HG02571 (cell line): ENCODE data around the gene RPL13.
"Not testable (repeated sequence)": the region's sequence is repeated elsewhere in the genome, so short reads cannot be mapped to it uniquely, and the experiment has no call there.

Experiments
- ATAC-seq: cut with Tn5 transposase; IDR thresholded peaks from one replicate; pipeline ENCODE4 v1.9.1; 2021; ENCODE audit warnings: mild to moderate bottlenecking, moderate library complexity; ENCODE audit not compliant: unreplicated experiment

The RPL13 gene

DNA sequence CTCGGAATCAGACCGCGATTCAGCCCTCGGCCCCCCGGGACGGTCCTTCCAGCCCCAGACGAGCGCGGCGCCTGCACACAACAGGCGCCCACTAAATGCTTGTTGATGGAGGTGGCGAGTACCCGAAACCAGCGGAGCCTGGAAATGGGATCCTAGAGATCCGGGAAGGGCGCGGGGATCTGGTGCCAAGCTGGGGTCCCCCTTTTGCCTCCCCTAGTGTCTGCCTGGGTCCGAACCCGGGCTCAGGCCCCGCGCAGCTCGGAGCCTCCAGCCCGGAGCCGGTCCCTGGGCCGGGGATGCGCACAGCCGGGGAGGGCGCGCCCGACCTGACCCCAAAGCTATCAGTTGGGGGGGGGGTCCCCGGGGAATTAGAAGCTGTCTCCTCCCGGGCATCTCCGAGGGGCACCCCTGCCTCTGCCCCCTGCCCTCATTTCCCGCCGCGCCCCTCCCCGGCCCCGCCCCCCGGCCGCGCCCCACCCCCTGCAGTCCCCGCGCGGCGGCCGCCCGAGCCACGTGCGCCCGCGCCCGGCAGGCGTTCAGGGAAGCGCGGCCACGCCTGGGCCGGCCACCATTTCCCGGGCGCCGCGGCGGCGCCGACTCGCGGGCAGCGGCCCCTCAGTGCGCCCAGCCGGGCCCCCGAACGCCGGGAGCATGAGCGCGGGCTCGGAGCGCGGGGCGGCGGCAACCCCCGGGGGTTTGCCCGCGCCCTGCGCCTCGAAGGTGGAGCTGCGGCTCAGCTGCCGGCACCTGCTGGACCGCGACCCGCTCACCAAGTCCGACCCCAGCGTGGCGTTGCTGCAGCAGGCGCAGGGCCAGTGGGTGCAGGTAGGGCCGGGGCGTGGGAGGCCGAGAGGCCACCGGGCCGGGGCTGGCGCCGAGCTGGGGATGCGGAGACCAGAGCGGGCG lies 15.0 kb downstream of the RPL13 start, which contains the start of gene CPNE7:
Gene CPNE7 (plus strand): TSS at position 512 of the 906 bp plus-strand sequence. CDS start 140 bp downstream, at position 652.
- no peak for ATAC-seq

DNA sequence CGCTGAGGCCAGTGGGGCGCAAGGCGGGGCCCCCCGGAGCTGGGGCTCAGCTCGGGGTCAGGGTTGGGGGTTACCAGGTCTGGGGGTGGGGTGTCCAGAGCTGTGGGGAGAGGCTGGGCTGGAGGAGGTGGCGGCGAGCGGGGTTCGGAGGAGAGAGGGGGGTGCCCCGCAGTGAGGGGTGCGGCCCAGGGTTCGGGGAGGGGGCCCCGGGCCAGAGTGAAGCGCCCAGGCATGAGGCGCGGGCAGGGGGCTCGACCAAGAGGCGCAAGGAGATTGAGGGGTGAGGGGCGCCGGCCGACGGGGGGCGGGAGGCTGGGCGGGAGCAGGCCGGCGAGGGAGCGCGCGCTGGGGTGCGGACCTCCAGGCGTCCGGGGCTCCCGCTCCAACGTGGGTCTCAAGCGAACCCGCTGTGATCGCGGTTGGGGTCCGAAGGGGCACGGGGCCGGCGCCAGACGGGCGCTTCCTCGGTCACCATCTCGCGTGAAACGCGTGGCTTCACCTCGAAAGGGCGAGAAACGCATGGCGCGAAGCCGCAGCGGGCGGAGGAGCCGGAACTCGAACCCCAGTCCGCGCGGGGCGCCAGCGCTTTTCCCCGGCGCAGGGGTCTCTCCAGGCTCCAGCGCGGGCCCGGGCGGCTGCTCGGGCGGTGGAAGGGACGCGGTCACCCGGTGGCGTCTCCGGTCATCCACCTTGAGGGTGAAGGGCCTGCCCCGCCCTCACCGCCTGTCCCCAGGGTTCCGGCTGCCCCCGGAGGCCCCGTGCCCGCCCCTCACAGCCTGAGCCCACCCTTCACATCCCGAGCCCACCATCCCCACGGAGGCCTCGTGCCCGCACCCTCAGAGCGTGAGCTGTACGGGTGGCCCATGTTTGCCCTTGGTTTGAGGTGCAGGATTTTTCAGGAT lies 15.9 kb downstream of the RPL13 start:
- ATAC-seq = no peak

DNA sequence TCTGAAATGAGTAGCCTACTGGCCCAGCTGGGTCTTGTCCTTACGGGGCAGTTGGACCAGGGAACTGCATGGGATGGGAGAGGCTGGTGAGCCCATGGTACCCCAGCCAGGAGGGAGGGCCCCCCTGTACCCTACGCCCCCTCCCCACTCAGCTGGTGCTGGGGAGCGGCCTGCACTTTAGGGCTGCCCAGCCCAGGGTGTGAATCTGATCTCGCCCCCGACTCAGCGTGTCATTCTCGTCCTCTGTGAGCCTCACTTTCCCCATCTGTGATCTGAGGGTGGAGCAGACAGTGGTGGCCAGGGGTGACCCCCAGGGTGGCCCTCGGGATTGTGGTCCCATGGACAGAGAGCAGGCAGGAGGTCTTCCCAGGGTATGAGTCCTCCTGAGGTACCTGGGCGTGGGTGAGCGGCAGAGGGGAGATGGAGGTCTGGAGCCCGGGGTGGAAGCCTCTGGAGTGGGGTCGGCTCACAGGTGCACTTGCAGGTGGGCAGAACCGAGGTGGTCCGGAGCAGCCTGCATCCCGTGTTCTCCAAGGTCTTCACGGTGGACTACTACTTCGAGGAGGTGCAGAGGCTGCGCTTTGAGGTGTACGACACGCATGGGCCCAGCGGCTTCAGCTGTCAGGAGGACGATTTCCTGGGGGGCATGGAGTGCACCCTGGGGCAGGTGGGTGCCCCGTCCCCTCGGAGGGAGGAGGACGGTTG lies 16.7 kb downstream of the RPL13 start:
- no peak for ATAC-seq

DNA sequence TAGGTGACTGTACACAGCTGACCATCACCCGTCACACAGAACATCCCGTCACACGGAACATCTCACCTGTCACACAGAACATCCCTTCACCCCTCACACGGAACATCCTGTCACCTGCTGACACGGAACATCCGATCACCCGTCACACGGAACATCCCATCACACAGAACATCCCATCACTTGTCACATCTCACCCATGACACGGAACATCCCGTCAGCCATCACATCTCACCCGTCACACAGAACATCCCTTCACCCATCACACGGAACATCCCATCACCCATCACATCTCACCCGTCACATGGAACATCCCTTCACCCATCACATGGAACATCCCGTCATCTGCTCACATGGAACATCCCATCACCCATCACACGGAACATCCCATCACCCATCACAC lies 18.9 kb downstream of the RPL13 start:
- ATAC-seq = no peak

DNA sequence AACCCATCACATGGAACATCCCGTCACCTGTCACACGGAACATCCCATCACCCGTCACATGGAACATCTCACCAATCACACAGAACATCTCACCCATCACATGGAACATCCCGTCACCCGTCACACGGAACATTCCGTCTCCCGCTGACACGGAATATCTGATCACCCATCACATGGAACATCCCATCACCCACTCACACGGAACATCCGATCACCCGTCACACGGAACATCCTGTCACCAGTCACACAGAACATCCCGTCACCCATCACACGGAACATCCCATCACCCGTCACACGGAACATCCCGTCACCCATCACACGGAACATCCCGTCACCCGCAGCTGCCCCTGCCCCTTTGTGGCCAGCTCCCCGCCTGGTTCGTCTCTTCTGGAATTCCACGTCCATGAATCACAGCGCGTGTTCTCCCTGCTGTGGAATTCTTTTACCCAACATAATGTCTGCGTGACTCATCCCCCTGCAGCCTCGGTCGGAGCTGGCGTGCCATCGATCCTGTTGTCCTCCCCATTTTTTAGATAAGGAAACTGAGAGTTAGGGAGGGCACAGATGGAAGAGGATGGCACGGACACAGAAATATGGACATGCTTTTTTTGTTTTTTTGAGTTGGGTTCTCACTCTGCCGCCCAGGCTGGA lies 20.7 kb downstream of the RPL13 start:
- ATAC-seq = no peak

DNA sequence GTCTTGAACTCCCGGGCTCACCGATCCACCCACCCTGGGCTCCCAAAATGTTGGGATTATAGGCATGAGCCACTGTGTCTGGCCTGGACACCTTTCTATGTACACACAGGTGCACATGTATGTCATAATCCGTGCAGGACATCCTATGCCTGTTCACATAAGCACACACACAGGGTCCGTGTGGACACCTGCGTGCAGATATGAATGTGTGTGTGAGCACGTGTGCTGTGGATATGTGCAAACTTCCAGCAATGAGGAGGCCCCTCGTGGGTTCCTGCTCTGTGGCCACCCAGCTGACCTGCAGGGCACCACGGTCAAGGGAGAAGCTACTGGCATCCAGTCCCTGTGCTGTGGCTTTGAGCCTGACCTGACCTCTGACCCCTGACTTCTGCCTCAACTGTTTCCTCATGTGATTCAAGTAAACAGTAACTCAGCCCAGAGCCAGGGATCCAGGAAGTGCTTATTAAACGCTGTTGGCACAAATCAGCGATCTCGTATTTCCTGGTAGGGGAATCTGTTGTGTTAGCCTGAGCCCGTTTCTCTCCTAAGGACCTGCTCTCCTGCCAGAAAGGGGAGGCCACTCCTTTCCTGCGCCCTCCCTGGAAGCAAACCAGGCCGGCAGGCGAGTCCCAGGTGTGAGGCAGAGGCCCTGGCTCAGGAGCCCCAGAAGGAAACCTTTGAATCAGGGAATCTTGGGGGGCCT lies 21.5 kb downstream of the RPL13 start:
- ATAC-seq = no peak

DNA sequence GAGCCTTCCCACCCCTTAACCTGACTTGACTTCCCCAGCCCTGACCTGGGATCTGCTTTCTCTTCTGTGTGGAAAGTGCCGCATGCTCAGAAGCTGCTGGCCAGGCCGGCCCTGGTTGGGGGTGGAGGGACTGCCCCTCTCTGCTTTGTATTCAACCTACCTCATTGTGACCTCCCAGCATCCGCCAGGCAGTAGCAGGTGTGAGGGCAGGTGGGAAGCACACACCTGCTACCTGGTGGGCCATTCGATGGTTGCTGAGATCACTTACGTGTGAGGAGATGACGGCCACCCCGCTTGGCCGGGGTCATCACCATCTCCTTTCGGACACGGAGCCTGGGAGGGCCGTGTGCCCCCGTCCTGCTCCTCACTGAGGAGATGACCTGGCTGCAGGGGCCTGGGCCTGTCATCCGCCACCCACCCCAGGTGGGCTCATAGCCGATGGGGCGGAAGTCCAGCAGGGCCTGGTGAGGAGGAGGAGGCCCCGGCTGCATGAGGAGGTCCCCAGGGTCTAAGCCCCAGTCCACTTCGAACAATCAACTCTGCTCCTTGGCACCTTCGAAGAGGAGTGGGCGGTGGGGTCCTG lies 22.2 kb downstream of the RPL13 start:
- ATAC-seq = no peak

DNA sequence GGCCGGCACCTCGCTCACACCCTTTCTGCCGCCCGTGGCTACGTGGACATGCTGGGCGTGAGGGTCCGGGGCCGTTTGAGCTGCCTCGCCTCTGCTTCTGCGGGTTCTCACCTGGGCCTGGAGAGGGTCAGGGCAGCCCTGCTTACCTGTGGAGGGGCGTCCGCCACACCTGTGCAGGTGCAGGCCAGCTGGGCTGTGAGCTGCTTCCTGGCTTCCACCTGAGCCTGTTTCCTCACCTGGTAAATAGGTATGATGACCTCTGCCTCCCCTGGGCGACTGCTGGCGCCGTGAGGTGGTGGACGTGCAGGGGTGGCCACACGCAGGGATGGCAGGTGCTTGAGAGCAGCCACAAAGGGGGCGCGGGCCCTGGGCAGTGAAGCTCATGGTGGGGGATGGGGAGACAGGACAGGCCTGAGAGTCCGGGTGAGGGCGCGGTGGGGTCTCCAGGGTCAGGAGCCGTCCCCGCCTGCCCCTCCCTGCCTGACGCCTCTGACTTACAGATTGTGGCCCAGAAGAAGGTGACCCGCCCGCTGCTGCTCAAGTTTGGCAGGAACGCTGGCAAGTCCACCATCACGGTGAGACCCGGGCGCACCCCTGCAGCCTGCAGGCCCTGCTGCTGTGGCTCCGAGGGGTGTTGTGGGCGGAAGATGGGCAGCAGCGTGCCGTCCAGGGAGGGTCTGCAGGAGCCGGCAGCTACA lies 22.9 kb downstream of the RPL13 start:
- no peak for ATAC-seq

DNA sequence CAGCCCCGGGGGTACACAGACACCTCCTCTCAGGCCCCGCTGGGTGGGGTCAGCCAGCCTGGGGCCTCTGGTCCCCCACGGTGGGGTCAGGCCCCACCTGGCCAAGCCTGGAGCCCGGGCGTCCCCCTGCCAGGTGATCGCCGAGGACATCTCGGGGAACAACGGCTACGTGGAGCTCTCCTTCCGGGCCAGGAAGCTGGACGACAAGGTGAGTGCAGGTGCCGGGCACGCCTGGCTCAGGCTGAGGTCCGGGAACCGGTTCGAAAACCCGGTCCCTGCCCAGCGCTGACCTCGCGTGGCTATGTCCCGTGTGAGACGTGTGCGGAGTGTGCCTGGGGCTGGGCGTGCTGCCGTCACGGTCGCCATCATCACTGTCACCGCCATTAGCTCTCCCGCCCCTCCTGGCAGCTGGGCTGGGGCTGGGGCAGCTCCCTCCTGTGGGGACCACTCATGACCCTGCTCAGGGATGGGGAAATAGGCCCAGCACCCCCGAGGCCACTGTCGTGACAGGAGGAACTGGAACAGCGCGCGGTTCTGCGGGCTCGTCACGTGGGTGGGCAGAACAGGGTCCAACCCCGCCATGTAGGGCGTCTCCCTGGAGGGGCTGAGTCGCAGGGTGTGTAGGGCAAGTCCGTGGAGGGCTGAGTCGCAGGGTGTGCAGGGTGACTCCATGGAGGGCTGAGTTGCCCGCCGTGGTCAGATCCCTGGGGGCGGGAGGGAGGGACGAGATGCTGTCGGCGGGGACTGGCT lies 23.6 kb downstream of the RPL13 start:
- no peak for ATAC-seq

DNA sequence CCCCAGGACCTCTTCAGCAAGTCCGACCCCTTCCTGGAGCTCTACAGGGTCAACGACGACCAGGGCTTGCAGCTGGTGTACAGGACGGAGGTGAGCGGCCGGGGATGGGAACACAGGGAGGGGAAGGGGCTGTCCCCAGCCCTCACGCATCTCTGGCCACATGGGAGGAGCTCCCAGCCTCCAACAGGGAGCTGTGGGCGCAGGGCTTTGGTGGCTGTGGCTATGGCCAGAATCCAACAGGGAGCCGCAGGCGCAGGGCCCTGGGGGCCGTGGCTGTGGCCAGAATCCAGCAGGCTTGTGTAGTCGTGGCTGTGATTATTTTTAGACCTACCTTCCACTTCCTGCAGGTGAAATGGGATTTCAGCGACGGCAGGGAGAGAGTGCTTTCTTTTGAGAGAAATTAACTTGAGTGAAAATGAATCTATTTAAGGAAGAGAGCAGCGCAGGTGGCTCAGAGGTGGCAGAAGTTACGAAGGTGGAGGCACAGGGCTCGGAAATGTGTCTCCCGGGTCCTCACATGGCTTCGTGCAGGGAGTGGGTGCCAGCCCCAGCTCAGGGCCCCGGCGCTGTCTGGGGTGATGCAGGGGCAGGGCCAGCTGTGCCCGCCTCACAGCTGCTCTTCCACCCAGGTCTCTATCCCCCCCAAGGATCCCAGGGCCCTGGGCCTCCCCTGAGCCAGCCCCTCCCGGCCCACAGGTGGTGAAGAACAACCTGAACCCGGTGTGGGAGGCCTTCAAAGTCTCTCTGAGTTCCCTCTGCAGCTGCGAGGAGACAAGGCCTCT lies 24.5 kb downstream of the RPL13 start:
- ATAC-seq = no peak

DNA sequence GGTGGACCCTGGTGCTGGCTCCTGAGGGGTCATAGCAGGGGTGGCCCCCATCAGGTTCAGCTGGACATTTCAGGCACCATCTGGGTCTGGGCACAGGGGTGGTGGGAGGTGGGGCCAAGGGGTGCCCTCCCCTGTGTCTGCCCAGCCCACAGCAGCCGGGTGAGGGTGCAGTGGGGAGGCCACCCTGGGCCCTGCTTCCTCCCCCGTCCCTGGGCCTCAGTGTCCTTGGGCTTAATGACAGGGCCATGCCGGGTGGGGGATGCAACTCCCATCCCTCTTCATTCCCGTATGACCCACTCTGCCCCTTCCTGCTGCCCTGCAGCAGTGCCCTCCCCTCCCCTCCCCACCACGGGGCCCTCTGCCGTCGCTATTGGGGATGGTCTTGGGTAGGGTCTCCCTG lies 25.7 kb downstream of the RPL13 start:
- no peak for ATAC-seq

DNA sequence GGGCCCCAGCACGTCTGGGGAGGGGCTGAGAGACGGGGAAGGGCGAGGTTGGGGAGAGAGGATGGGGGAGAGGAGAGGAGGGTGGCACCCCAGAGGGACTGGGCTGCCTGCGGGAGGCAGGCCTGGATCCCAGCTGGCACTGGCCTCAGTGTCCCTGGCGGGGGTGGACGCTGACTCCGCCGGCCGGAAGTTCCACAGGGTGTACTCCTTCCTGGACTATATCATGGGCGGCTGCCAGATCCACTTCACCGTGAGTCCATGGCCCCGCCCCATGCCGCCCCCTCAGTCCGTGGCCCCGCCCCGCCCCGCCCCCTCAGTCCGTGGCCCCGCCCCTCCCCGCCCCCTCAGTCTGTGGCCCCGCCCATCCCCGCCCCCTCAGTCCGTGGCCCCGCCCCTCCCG lies 26.4 kb downstream of the RPL13 start:
- ATAC-seq = no peak

DNA sequence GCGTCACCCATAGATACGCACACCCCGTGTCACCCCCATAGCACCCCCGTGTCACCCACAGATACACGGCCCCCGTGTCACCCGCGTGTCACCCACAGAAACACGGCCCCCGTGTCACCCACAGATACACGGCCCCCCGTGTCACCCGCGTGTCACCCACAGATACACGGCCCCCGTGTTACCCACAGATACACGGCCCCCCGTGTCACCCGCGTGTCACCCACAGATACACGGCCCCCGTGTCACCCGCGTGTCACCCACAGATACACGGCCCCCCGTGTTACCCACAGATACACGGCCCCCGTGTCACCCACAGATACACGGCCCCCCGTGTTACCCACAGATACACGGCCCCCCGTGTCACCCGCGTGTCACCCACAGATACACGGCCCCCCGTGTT lies 27.2 kb downstream of the RPL13 start:
- not testable (repeated sequence) for ATAC-seq

DNA sequence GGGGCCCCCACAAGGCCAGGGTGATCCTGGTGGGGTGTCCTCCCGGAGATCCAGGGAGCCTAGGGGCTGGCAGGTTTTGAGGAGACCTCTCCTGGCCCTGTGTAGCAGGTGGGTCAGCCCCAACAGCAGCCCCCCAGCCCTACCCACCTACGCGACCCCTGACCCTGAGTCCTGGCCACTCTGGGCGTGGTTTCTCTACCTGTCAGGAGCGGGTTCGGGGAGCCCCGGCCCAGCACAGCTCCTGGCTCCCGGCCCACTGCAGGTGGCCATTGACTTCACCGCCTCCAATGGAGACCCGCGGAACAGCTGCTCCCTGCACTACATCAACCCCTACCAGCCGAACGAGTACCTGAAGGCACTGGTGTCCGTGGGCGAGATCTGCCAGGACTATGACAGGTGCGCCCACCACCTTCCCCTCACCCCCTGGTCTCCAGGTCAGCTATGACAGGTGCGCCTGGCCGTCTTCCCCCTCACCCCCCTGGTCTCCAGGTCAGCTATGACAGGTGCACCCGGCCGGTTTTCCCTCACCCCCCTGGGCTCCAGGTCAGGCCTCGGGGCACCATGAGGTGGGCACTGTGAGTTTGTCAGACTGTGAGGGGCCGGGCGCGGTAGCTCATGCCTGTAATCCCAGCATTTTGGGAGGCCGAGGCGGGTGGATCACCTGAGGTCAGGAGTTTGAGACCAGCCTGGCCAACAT lies 28.1 kb downstream of the RPL13 start:
- no peak for ATAC-seq

DNA sequence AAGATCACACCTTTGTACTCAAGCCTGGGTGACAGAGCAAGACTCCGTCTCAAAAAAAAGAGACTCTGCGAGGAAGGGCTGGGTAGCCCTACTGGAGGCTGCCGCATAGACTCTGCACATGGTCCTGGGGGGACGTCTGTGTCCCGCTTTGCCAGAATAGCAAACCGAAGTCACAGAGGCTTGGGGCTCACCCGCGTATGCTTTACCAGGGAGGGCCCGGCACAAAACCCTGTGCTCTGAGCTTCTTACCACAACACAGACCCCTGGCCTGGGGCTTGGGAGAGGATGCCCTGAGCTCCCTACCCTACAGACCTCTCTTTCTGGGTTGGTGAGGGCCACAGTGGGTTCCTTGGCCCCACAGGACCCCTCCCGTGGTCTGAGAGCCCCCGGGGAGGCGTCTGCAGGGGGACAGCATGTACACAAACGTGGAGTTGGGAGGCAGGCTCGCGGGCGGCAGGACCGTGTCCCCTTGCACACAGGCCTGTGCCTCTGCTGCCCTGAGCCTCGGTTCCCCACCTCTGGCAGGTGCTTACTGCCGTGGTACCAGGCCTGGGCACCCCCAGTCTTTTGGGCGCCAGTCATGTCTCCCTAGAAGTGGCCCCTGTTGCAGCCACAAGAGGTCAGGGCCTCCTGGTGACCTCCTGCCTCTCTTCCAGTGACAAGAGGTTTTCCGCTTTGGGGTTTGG lies 28.9 kb downstream of the RPL13 start:
- no peak for ATAC-seq

DNA sequence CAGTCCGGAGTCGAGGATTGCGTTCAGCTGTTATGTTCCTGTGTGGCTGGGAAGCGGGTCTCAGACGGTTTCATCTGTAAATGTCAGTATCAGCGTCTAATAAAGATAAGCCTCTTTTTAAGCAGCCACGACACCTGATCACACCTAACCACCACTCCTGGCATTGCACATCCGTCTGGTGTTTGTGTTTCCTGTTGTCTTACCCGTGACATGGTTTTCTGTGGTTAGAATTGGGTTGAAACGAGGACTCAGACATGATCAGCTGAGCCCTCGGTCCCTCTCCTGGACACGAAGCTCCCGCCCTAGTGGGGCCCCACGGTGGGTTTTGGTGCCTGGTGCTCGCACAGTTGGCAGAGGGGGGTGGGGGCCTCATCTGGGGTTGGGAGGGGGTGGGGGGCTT lies 33.4 kb downstream of the RPL13 start:
- no peak for ATAC-seq
